LNCaP clone FGC (cell line): Measurements from ENCODE around the gene C16orf74.

Source experiments
- DNase-seq: peaks from one replicate; pipeline ENCODE4 v3.0.0-alpha.2; 2011; ENCODE audit warnings: low read depth
- H3K4me3 ChIP-seq: 2 replicates; pipeline ENCODE4 v1.5.1; 2011; ENCODE audit warnings: mild to moderate bottlenecking, low read depth, low read length, control low read depth
- TF ChIP-seq, protein P1 (sequence below): IDR thresholded peaks from 2 replicates; pipeline ENCODE4 v1.5.1; 2012; ENCODE audit warnings: mild to moderate bottlenecking; ENCODE audit not compliant: control insufficient read depth, insufficient read depth; ENCODE audit errors: extremely low read depth

Gene C16orf74

DNA sequence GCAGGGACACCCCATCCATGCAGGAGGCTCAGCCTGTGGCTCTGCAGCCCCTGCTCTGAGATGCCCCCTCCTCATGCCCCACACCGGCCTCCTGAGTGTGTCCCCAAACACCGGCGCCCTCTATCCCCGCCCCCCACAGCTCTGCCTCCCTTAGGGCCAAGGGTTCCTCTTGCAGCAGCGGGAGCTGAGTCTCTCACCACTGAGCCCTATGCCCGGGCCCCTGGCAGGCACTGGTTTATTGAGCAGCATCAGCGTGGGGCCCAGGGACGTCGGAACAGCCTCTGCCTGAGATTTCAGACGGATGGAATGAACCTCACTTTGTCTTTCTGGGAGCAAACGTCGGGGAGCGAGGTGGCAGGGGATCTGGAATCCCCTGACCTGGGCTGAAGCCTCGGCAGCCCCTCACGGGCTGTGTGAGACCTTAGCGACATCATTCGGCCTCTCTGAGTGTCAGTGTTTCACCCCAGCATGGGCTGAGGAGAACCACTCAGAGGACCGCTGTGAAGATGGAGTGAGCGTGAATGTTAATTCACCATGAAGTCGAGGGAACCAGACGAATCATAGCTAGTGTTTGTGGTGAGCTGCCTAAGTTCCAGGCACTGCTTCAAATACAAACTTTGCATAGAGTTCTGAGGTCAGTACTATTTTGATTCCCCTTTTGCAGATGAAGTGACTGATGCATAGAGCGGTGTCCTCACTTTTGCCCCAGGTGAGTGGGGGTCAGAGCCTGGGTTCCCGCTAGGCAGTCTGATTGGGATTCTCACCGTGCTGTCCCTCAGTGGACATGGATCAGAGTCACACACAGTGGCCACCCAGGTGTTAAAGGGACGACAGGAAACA is 5.3 kb upstream of the C16orf74 start:
- no peak for DNase-seq
- no peak overlapping the region for H3K4me3 ChIP-seq
- TF ChIP-seq, protein P1, sequence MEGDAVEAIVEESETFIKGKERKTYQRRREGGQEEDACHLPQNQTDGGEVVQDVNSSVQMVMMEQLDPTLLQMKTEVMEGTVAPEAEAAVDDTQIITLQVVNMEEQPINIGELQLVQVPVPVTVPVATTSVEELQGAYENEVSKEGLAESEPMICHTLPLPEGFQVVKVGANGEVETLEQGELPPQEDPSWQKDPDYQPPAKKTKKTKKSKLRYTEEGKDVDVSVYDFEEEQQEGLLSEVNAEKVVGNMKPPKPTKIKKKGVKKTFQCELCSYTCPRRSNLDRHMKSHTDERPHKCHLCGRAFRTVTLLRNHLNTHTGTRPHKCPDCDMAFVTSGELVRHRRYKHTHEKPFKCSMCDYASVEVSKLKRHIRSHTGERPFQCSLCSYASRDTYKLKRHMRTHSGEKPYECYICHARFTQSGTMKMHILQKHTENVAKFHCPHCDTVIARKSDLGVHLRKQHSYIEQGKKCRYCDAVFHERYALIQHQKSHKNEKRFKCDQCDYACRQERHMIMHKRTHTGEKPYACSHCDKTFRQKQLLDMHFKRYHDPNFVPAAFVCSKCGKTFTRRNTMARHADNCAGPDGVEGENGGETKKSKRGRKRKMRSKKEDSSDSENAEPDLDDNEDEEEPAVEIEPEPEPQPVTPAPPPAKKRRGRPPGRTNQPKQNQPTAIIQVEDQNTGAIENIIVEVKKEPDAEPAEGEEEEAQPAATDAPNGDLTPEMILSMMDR: no peak

DNA sequence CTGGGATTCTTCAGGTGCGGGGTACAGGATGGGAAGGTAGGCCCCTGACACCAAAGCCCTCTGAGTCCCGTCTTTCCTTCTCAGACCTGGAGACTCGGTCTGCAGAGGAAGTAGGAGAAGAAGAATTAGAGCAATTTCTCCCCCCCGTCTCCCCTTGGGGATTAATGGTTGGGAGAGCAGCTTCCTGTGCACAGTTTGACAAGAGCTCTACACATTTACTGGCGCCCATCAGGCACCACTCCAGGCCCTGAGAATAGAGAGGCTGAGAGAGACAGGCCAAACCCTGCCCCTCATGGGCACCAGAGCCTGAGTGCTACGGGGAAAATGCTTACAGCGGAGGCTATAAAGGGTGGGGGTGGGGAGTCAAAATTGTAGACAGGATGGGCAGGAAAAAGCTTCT is 3.5 kb upstream of the C16orf74 start:
- no peak overlapping the region for H3K4me3 ChIP-seq
- no peak for DNase-seq
- TF ChIP-seq, protein P1: no peak

DNA sequence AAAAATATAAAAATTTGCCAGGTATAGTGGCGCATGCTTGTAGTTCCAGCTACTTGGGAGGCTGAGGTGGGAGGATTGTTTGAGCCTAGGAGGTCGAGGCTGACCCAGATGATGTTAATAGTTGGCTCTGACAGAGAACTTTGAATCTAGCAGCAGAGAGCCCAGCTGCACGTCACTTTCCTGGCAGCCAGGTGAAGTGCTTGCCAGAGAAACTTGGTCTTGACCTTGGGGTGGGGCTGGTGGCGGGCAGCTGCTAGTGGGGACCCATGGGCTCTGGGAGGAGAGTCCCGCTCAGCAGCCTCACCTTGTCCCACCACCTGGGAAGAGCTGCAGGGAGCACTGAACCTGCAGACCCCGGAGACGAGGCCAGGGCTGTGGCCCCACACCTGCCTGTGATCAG is 3.1 kb upstream of the C16orf74 start:
- no peak overlapping the region for H3K4me3 ChIP-seq
- no peak for DNase-seq
- TF ChIP-seq, protein P1: no peak

DNA sequence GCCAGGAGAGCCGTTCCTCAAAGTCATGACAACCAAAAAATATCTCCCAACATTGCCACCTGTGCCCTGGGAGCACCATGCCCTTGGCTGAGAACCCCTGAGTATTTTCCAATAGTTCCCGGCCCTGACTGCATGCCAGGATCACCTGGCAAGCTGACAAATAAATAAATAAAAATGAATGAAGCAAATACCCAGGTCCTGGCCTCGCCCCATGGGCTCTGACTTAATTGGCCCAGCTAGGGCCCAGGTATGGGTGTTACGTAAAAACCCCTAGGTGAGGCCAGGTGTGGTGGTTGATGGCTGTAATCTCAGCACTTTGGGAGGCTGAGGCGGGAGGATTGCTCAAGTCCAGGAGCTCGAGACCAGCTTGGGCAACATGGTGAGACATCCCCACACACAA is 2.7 kb upstream of the C16orf74 start:
- TF ChIP-seq, protein P1: no peak
- H3K4me3 ChIP-seq: no peak overlapping the region
- DNase-seq: peak; percentile 73

DNA sequence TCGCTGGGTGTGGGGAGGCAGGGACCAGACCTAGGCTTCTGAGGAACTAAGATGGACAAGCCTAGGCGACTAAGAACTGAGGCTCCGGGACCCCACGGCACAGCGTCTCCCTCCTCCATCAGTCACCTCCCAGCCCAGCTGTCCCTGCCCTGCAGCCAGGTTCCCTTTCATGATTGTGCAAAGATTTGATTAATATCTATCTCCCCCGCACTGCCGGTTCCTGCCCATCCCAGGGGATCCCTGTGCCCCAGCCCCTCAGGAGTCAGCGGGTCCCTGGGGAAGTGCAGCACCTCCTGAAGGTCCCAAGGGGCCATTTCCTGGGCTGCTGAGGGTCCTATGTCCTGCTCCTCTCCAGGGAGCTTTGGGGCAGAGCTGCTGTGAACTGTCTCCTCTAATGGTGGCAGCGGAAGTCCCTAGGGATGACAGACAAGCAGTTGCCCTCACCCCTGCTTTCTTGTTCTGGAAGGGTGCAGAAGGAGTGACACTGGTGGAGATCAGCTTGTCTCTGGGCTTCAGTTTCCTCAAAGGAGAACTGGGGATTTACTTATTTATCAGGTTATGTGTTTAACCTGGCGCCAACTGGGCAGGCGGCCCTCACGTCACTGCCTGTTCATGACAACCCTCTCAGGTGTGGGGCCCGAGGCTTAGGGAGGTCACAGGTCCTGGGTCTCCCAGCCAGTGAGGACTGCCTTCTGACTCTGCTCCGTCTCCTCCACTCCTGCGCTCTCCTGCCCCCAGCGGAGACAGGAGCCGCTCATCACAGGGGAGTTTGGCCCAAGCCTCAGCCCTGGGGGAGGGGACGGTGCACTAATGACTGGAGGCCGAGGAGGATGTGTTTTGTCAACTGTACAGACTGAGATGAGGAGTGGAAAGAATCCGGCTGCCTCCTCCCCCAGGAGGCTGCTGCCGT is 1.9 kb upstream of the C16orf74 start:
- H3K4me3 ChIP-seq: no peak overlapping the region
- TF ChIP-seq, protein P1: peak; percentile 66
- DNase-seq: peak; percentile 45

DNA sequence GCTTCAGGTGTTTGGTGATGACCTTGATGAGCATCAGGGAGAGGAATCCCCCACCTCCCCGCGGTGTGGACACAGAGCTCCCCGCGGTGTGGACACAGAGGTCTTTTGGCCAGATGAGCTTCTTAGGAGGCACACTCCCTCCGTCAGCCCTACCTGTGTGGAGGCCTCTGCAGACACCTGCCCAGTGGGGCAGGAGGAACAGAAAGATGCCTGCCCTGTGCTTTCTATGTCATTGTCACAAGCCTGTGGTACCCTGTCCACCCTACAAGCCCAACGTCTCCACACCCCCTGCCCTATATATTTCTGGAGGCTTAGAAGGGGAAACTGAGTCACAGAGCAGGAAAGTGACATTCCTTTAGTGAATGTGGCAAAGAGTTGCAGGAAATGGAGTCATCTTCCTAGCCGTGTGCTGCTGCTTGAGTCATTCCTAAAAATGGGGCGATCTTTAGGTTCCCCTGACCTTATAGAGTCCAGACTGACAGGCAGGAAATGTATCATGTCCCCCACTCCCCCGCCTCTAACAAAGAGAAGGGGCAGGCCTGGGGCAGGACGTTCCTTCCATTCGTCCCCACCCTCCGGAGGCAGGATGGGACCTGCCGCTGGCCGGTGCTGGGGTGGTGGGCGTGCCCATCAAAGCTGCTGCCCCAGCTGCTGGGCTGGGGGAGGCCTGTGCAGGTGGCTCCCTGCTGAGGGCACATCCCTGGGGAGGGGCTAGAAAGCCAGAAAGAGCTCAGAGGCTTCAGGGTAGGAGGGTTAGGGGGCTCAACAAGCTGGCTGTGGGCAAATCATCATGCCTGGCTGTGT is 1.0 kb upstream of the C16orf74 start:
- no peak for DNase-seq
- no peak overlapping the region for H3K4me3 ChIP-seq
- TF ChIP-seq, protein P1: no peak
